GM18505 (cell line): ENCODE results near the gene LENG1.

ENCODE experiments used
- ATAC-seq: cut with Tn5 transposase; IDR thresholded peaks from one replicate; pipeline ENCODE4 v1.9.1; 2021; ENCODE audit not compliant: unreplicated experiment
- POLR2A ChIP-seq: IDR thresholded peaks from 4 replicates; pipeline ENCODE4 v1.6.1; 2011; ENCODE audit warnings: borderline replicate concordance; ENCODE audit not compliant: insufficient read depth, insufficient read length; ENCODE audit errors: extremely low read depth

LENG1 gene

GRCh38 chr19:54162884-54163283 is 3.4 kb upstream of the LENG1 start:
- no peak for TF ChIP-seq POLR2A
- ATAC-seq: no peak

DNA sequence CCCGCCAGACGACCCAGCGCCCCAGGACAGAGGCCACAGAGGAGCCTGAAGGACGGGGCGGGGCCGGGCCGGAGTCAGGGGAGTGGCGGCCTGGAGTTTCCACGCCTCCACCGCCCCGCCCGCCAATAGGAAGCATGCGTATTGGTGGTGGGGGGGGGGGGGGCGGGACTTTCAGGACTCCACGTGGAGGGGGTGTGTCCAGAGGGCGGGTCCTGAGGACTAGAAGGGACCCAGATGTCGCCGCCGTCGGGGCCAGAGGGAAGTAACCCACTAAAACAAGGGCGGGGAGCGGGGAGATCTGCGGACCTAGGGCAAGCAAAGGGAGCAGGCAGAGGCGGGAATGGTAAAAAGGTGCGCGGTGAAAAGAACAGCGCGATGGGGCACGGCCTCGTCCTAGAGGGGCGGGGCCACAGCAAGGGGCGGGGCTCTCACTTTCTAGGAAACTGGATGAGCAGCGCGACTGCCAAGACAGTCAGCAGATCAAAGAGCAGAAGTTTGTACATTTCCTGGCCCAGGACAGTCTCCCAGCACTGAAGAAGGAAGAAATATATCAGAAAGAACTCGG is 2.8 kb upstream of the LENG1 start:
- no peak for ATAC-seq
- no peak for TF ChIP-seq POLR2A

DNA sequence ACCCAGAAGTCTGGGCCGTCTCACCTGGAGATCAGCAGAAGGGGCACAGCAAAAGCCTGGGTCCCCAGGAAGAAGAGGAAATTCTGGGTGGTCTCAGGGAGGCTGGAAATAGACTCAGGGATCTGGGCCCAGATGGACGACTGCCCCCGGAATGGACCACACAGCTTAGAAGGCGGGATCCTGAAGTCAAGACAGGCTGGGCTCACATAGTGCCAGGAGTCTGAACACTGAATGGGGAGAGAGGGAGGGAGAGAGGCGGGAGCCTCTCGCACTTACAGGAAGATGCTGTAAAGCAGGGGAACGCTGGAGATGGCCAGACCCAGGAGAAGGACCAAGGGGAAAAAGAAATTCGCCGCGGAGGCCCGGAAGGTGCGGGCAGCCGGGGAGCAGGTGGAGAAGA is 1.3 kb upstream of the LENG1 start:
- TF ChIP-seq POLR2A: no peak
- no peak for ATAC-seq

GRCh38 chr19:54160182-54160811 is 776 bp upstream of the LENG1 start:
- ATAC-seq: peak; percentile 4
- TF ChIP-seq POLR2A: no peak

DNA sequence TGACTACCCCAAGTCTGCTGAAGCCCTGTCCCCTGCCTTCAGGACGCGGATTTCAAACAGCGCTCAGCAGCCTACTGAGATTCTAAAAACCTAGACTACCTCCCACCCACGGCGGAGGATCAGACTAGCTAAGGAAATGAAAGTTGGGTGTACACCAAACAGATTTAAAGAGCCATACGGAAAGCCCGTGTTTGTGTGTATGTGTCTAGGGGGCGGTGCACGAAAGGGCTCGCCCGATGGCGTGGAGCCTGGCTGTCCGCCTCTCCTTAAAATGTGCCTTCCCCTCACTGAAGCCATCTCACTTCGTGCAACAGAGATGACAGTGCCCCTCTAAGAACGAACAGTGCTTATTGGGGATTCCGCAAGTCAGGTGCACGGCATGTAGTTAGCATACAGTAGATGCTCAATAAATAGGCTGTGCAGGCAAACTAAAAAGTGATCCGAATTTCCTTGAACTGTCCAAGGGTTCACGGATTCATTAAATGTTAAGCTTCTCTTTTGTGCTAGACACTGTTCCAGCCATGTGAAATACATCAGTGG is 639 bp downstream of the LENG1 start:
- ATAC-seq: no peak
- TF ChIP-seq POLR2A: no peak

DNA sequence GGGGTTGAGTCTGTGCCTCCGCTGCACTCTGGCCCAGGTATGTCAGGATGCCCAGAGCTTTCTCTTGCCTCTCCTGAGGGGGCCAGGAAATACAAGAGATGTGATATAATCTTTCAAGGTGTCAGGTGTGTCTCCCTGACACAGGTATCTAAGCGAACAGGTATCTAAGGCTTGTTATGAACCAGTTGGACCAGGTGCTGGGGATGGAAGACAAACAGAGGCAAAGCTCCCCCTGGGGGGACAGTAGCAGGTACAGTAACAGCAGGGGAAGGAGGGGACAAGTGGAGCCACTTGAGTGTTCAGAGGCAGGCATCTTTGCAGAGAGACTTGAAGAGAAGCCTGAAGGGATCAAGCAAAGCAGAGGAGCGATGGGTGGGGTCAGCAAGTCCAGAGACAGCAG is 2.6 kb downstream of the LENG1 start:
- TF ChIP-seq POLR2A: no peak
- ATAC-seq: no peak

DNA sequence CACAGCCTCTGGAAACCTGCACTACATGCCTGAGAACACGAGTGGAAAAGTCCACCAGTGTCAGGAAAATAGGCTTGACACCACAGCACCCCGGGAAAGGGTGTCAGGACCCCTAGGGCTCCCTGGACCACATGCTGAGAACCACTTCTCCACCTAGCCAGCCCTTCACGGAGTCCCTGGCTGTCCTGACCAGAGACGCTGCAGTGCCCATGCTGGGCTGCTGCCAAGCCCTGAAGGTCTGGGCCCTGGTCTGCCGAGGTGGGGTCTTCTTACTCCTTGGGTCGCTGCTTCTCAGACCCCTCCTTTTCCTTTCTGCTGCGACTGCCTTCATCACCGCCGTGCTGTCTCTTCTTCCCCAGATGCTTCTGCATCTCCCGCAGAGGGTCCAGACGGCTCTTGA is 3.0 kb downstream of the LENG1 start:
- ATAC-seq: no peak
- TF ChIP-seq POLR2A: no peak

- TF ChIP-seq POLR2A: no peak
- ATAC-seq: no peak
Observed at GRCh38 chr19:54155694-54156093, 3.8 kb downstream of the LENG1 start.

DNA sequence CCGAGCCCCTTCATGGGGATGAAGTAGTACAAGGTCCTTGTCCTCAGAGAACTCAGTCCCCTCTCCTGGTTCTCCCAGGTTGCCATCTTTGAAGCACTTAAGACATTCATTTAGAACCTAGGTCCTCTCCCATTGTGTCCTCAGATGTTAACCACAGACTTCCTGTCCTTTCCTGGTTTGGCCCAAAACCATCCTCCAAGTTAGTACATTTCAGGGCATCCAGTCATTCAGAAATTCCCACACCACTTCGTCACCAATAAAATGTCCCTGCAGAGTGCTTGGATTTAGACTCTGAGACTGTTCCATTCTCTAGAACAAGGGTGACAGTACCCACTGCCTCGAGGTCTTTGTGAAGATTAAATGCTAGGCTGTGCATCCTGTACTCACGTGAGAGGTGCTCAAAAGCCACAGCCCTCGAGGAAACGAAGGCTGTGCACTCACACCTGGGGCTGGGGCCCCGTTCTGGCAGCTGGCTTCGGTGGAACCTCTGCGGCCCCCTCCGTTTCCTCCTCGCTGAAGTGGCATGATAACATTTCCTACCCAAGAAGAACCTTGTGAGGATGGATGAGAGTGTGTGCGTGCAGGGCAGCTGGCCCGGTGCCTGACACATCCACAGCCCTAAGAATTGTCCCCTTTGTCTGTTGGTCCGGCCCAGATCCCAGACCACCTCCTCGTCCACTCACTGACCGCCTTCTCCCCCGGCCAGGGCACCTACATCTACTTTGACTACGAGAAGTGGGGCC is 4.7 kb downstream of the LENG1 start:
- no peak for TF ChIP-seq POLR2A
- ATAC-seq: no peak

GRCh38 chr19:54153731-54154326 is 5.7 kb downstream of the LENG1 start:
- ATAC-seq: no peak
- TF ChIP-seq POLR2A: no peak

- peak; percentile 32 for TF ChIP-seq POLR2A
- no peak for ATAC-seq
Observed at GRCh38 chr19:54152878-54153524, 6.5 kb downstream of the LENG1 start.

DNA sequence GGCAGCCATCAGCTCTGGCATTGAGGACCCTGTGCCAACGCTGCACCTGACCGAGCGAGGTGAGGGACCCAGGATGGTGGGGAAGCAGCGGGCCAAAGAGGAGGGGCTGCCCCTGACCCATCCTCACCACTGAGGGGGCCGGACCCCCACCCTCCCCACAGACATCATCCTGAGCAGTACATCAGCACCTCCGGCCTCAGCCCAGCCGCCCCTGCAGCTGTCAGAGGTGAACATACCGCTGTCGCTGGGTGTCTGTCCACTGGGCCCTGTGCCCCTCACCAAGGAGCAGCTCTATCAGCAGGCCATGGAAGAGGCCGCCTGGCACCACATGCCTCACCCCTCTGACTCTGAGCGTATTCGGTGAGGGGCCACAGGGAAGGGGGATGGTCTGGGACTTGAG is 7.3 kb downstream of the LENG1 start:
- no peak for TF ChIP-seq POLR2A
- no peak for ATAC-seq
